Tibial artery (tissue), 4 donors: ENCODE results near the gene FHDC1.

Experiments
- DNase-seq, 2 donors: peaks; one replicate each; pipeline ENCODE4 v3.0.0-alpha.2; 2019
- H3K27ac ChIP-seq, 2 donors: fragments of 200-600 bp; sonication (generic) in 1 of 2; 1 replicate in 1 of 2; 2 replicates in 1 of 2; pipeline ENCODE4 v1.5.1; 2018 to 2019; ENCODE audit warnings: mild to moderate bottlenecking in 1 of 2
- H3K27me3 ChIP-seq, 2 donors: fragments of 200-600 bp; sonication (generic) in 1 of 2; one replicate each; pipeline versions ENCODE4 v1.5.1 to v1.6.0; 2016 to 2019
- H3K36me3 ChIP-seq, 3 donors: fragments of 200-600 bp; sonication (generic) in 2 of 3; one replicate each; pipeline ENCODE4 v1.5.1; 2016 to 2019; ENCODE audit warnings: mild to moderate bottlenecking in 2 of 3
- H3K4me1 ChIP-seq, 4 donors: fragments of 200-600 bp; sonication (generic) in 2 of 4; 1 replicate in 3 of 4; 2 replicates in 1 of 4; pipeline ENCODE4 v1.5.1; 2016 to 2019
- H3K4me3 ChIP-seq, 2 donors: fragments of 200-600 bp; sonication (generic) in 1 of 2; 1 replicate in 1 of 2; 2 replicates in 1 of 2; pipeline ENCODE4 v1.5.1; 2018 to 2019; ENCODE audit warnings: mild to moderate bottlenecking in 2 of 2
- H3K9me3 ChIP-seq, 3 donors: fragments of 200-600 bp; sonication (generic) in 1 of 3; one replicate each; pipeline ENCODE4 v1.5.1; 2016 to 2019
- CTCF ChIP-seq, 2 experiments: fragments of 200-600 bp in 1 of 2; fragments of 450-650 bp in 1 of 2; IDR thresholded peaks; one replicate each; pipeline ENCODE4 v1.5.1; 2017 to 2019; ENCODE audit warnings: antibody characterized with exemption in 2 of 2, mild to moderate bottlenecking in 1 of 2, moderate library complexity in 1 of 2
- intact Hi-C: fragments of 100-400 bp; cut with DNase I; formaldehyde crosslinking; loops from one replicate; pipeline ENCODE4 v1.15.0; 2023; ENCODE audit warnings: low total_unique reads

The FHDC1 gene

GRCh38 chr4:153028535-153028934, 92.4 kb downstream of the FHDC1 start:
- no peaks in the 10 kb centered on the region for H3K36me3 ChIP-seq
- H3K4me1 ChIP-seq: no peaks in the 10 kb centered on the region
- no peak for DNase-seq
- no peak for TF ChIP-seq CTCF (IDR thresholded peaks at IDR 0.05)
- H3K27ac ChIP-seq: no peak overlapping the region
- peaks cover 0 to 16% (median 15%) of the 10 kb centered on the region in 3 donors for H3K9me3 ChIP-seq
- no peak overlapping the region for H3K4me3 ChIP-seq
- intact Hi-C loops: no loop called here
- no peaks in the 10 kb centered on the region for H3K27me3 ChIP-seq
